MM.1S (cell line): ENCODE measurements around the gene RCBTB2.

ENCODE experiments used
- CTCF ChIP-seq: fragments of 300-600 bp; sonication (generic); IDR thresholded peaks from 2 replicates; pipeline ENCODE4 v1.5.1; 2016; ENCODE audit warnings: antibody characterized with exemption, low read length, mixed read lengths
- EZH2 ChIP-seq: fragments of 300-600 bp; sonication (generic); optimal IDR thresholded peaks from 2 replicates; pipeline ENCODE3; 2017; ENCODE audit warnings: low read depth, mild to moderate bottlenecking, antibody characterized with exemption, low read length, mixed read lengths
- EZH2phosphoT487 ChIP-seq: fragments of 300-600 bp; sonication (generic); IDR thresholded peaks from 2 replicates; pipeline ENCODE4 v1.6.1; 2018; ENCODE audit warnings: antibody characterized with exemption, low read length

GRCh38 chr13:48448285-48448958, 84.5 kb downstream of the RCBTB2 start:
- TF ChIP-seq CTCF (no peak), EZH2 (no peak), EZH2phosphoT487 (no peak)
